Stimulated activated naive CD4-positive, alpha-beta T cell (primary cell): ENCODE measurements around the gene CFAP97D1.
A peak's percentile ranks its signal among the peaks of the same experiment; 100 is the strongest.

Experiments used
- DNase-seq, 6 experiments: peaks; one replicate each; lab custom pipeline; 2025; lab: John Stamatoyannopoulos, UW

The CFAP97D1 gene

GRCh38 chr17:43826206-43826605 is 46.0 kb downstream of the CFAP97D1 start:
- no peak for DNase-seq

- DNase-seq = no peak
Measured at GRCh38 chr17:43827596-43827995, 47.4 kb downstream of the CFAP97D1 start.

- no peak for DNase-seq
Measured at GRCh38 chr17:43829738-43830137, 49.5 kb downstream of the CFAP97D1 start.

GRCh38 chr17:43830510-43831140 is 50.4 kb downstream of the CFAP97D1 start:
- DNase-seq = no peak

- no peak for DNase-seq
Measured at GRCh38 chr17:43831633-43832032, 51.4 kb downstream of the CFAP97D1 start.

GRCh38 chr17:43832168-43832975 is 52.1 kb downstream of the CFAP97D1 start:
- no peak for DNase-seq

GRCh38 chr17:43832976-43833829 is 53.0 kb downstream of the CFAP97D1 start, which contains the start of gene MPP3:
Gene MPP3, minus strand, starts transcription at chr17:43833146. Its CDS starts 1,240 bp downstream, at chr17:43831906.
- peak in 5 of 6 experiments; percentile 22 to 43 (median 33) for DNase-seq

- no peak for DNase-seq
Measured at GRCh38 chr17:43834106-43834505, 53.9 kb downstream of the CFAP97D1 start.
